ELF-1 (cell line): ENCODE data around the gene CBL.
"Not testable (repeated sequence)": the region's sequence is repeated elsewhere in the genome, so short reads cannot be mapped to it uniquely, and the experiment has no call there.

Source experiments
- DNase-seq: peaks from one replicate; pipeline ENCODE4 v3.0.0-alpha.2; 2016; ENCODE audit warnings: low read depth, low spot score

Gene CBL

DNA sequence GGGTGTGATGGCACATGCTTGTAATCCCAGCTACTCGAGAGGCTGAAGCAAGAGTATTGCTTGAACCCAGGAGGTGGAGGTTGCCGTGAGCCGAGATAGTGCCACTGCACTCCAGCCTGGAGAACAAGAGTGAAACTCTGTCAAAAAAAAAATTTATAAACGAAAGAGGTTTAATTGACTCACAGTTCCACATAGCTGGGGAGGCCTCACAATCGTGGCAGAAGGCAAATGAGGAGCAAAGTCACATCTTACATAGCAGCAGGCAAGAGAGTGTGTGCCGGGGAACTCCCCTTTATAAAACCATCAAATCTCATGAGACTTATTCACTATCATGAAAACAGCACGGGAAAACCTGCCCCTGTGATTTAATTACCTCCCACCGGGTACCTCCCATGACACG lies 21.7 kb upstream of the CBL start:
- DNase-seq, result not testable (repeated sequence)

DNA sequence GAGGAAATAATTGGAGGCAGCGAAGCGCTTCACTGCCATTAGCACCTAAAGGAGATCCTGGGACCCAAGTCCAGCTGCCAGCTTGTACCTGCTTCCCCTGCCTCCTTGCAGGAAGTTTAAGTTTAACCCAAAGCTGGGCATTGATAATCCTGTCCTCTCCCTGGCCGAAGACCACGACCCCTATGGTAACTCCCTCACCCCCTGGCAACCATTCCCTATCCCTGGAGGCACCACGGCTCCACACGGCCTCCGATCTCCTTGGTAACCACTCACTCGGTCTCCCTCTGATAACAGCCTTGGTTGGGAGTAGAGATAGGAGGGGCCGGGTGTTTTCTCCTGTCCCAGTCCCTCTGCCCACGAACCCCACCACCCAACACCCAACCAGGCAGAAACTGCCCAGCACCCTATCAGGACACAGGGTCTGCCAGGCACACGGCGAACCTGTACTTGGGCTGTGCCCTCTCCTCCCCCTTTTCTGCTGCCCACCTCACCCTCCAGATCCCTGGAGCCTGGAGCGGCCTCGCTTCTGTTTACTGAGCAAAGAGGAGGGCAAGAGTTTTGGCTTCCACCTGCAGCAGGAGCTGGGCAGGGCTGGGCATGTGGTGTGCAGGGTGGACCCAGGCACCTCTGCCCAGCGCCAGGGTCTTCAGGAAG lies 20.0 kb upstream of the CBL start:
- DNase-seq, result no peak

DNA sequence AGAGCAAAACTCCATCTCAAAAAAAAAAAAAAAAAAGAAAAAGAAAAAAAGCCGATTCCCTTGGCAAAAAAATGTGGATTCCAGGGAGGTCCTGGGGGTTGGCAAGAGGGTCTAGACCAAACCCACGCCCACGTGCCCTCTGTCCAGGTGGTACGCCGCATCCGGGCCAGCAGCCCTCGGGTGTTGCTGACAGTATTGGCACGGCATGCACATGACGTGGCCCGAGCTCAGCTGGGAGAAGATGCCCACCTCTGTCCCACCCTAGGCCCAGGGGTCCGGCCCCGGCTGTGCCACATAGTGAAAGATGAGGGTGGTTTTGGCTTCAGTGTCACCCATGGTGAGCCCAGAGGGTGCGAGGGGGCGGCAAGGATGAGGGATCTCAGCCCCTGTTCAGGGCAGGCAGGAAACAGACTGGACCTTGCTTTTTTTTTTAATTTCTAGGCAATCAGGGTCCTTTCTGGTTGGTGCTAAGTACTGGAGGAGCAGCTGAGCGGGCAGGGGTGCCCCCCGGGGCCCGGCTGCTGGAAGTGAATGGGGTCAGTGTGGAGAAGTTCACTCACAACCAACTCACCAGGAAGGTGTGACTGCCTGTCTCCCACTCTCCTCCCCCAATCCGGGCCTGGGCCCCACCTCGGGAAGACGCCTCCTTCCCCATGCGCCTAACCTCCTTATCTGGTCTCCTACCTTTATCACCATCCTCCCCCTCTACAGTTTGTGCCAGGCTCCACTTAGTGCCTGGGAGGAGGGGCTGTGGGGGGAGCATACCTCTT lies 18.8 kb upstream of the CBL start:
- no peak for DNase-seq

DNA sequence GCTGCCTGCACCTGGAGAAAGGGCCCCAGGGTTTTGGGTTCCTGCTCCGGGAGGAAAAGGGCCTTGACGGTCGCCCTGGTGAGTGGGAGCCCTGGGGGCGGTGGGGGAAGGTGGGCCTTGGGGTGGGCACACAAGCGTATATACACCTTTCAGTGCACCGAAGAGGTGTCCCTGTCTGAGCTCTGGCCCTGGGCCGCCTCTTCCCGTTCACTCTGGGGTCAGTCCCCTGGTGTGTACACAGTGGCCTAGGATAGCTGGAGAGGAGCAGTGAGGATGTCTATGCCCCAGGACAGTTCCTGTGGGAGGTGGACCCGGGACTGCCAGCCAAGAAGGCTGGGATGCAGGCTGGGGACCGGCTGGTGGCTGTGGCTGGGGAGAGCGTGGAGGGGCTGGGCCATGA lies 18.1 kb upstream of the CBL start:
- no peak for DNase-seq

DNA sequence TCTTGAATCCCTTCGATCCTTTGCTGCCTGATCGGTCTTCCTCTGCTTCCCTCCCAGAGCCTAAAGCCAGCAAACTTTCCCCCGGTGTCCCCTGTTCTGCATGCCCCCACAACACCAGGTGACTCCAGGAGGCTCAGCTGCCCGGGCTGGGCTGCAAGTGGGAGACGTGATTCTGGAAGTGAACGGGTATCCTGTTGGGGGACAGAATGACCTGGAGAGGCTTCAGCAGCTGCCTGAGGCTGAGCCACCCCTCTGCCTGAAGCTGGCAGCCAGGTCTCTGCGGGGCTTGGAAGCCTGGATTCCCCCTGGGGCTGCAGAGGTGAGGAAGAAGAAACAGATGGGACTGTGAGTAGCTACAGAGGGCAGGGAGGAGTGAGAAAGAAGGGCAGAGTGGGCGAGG lies 17.3 kb upstream of the CBL start:
- DNase-seq, result no peak

DNA sequence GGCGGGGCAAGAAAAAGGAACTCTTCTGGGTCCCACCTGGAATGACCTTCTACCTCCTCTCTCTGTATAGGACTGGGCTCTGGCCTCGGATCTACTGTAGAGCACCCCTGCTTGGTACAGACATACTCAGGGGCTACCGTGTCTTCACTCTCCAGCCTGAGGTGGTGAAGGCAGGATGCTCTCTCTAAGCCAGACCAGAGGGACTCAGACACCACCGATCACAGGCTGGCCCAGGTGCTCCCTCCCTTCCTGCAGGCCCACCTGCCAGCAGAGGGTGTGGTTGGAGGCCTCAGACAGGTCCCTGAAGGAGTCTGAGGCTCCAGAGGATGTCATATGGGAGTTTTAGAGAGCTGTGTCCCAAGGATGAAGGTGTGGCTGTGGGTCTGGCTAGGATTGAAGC lies 16.7 kb upstream of the CBL start:
- DNase-seq, result no peak

DNA sequence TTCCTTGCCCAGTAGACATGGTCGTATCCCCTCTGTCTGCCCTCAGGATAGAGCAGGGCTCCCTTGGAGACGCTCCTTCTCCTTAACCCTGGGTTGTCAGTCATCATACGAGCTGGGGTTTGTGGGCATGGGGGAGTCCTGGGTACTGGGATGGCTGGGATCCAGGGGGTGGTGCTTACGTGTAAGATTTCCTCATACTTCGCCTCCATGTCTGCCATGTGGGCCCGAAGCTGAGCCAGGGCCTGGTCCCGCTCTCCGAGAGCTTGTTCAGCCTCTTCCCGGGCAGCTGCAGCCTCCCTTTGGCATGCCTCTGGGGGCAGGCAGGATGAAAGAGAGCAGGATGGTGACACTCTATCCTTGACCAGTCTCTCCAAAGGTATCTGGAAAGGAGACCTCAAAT lies 15.6 kb upstream of the CBL start:
- no peak for DNase-seq

DNA sequence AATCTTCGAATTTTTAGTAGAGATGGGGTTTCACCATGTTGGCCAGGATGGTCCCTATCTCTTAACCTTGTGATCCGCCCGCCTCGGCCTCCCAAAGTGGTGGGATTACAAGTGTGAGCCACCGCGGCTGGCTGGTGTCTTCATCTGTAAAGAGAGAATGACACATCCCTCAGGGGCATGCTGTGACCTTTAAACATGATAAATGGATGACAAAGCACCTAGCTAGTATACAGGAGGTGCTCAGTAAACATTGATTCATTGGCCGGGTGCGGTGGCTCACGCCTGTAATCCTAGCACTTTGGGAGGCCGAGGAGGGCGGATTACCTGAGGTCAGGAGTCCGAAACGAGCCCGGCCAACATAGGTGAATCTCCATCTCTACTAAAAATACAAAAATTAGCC lies 14.9 kb upstream of the CBL start:
- DNase-seq, result not testable (repeated sequence)

DNA sequence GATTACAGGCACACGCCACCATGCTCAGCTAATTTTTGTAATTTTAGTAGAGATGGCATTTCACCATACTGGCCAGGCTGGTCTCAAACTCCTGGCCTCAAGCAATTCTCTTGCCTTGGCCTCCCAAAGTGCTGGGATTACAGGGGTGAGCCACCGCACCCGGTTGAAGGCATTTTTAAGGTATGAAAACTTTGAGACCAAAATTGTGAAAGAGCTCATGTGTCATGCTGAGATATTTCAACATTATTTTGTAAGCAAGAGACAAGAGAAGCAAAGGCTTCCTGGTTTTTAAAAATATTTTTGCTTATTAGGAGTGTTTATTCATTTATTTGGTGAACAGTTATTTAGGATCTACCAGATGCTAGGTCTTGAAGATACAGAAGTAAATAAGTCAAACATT lies 14.0 kb upstream of the CBL start:
- DNase-seq, result no peak

DNA sequence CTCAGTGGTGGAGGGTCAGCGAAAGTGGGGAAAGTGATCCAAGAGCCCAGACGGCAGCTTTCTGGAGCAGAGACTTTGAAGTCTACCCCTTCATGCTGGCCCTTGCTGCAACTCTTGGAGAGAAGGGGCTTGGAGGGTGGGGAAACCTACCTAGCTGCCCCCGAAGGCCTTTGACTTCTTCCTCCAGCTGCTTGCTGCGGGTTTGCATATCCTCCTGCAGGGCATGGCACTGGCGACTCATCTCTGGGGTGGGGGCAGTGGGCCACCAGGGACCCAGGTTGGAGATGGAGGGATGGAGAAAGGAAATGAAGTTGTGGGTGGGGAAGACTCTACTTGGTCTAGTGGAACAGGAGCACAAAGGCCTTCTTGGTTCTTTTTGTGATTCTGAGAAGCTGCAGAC lies 13.1 kb upstream of the CBL start:
- DNase-seq, result no peak

DNA sequence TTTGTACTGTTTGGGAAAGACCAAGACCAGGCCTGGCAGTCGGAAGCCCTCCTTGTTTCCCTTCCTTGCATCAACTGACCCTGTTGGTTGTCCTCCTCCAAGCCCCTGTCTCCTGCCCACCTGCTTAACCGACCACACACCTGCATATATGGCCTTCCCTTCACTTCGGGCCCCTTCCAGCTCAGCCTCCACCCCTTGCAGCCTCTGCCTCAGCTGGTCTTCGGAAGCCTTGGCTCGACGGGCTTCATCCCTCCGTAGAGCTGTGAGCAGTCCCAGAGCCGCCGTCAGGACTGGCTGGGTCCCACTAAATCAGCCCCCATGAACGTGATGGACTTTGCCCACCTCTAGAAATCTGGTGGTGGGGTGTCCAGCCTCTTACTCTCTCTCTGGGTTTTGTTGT lies 12.5 kb upstream of the CBL start:
- DNase-seq, result no peak

DNA sequence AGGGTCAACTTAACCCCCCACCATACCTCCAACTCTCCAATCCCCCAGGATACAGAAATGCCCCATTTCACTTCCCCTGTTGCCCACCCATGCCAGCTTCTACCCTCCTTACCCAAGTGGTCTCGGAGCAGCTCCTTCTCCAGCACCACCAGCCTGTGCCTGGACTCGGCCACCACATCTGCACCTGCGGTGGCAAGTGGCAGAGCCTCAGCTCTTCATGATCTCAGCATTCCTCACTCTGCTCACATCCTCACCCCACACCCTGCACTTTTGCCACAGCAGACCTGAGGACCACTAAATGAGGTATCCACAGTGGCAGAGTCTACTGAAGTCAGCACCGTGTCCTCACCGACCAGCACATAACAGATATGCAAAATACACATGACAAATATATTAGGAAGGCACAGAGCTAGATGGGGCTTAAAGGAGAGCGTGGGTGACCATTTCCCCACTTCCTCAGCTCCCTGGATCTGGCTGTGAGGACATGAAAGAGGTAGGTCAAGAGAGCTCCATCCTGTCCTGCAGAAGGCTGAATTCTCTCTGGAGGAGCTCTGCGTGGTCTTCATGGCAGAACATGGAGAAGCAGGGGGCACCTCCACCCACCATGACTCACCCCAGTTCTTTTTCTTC lies 11.2 kb upstream of the CBL start:
- DNase-seq, result no peak

DNA sequence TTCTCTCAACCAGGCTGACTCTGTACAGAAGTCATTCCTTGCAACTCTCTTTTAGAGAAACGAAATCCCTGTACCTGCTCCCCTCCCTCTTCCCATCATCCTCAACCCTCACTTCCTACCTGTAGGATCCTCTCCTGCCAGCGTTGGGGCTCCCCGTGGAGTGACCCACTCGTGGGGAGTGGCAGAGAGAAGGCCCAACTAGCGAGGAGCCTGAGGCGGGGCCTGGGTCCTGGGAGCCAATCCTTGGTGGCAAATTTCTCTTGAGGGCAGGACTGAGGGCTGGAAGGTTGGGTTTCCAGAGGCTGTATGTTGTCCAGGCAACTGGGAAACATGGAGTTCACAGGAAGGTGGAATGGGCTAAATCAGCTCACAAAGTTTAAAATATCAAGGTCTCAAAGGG lies 10.5 kb upstream of the CBL start:
- peak; percentile 78 for DNase-seq

DNA sequence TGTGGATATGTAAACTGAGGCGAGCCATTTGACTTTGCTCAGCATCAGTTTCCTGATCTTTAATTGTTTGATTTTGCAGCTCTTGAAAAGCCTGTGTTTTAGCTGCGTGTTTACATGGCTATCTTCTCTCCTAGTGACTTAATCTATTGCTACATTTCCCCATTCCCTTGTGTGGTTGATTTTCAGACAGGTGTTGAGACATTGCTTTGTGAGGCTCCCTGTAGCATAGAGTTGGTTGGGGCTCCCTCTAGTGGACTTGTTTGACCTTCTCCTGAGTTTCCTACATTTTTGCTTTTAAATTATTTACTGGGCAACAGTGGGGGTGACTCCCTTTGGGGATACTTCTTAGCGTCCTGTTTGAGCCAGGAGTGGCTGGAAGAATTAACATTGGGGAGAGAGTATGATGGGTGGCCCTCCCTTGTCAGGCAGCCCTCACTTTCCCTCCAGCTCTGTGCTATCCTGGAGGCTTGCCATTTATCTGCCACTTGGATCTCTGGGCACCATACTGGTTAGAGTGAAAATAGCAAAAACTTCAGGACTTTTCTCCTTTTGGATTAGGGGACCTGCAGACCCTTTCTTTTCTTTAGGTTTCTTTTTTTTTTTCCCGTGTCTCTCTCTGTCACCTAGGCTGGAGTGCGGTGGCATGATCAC lies 9.2 kb upstream of the CBL start:
- DNase-seq, result peak; percentile 79

DNA sequence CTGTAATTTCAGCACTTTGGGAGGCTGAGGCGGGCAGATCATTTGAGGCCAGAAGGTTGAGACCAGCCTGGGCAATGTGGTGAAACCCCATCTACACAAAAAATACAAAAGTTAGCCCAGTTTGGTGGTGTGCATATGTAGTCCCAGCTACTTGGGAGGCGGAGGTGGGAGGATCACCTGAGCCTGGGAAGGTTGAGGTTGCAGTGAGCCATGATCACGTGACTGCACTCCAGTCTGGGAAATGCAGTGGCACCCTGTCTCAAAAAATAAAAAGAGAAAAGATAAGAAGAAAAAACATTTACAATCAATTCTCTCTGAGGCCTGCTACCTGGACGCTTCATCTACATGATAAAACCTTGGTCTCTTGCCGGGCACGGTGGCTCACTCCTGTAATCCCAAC lies 7.2 kb upstream of the CBL start:
- DNase-seq, result no peak

DNA sequence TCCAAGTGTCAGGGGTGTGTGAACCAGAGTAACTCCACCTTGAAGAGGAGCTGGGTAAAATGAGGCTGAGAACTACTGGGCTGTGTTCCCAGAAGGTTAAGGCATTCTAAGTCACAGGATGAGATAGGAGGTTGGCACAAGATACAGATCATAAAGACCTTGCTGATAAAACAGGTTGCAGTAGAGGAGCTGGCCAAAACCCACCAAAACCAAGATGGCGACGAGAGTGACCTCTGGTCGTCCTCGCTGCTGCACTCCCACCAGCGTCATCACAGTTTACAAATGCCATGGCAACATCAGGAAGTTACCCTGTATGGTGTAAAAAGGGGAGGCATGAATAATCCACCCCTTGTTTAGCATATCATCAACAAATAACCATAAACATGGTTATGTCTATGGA lies 4.9 kb upstream of the CBL start:
- not testable (repeated sequence) for DNase-seq

DNA sequence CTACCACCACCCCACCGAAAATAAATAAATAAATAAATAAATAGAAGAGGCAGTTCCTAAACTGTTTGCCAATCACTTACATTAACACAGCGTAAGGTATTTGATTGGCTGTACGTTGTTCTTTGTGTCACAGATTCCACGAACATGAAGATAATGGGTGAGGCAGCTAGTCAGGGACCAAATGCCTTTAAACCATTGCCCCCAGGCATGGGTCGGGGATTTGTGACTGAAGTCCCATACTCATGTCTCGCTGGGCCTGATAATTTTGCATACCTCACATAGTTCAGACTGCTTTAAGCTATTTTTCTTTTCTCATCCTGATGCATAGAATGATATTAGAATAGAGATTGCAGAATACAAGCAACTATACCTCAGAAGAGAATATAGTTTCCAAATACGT lies 3.6 kb upstream of the CBL start:
- no peak for DNase-seq

DNA sequence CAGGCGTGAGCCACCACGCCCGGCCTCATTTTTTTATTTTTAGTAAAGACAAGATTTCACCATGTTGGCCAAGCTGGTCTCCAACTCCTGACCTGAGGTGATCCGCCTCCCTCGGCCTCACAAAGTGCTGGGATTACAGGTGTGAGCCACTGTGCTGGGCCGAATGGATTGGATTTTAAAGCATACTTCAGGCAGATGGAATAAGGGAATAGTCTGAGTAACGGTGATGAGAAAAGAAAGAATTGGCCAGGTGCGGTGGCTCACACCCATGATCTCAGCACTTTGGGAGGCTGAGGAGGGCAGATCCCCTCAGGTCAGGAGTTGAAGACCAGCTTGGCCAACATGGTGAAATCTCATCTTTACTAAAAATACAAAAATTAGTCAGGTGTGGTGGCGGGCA lies 2.1 kb upstream of the CBL start:
- no peak for DNase-seq

DNA sequence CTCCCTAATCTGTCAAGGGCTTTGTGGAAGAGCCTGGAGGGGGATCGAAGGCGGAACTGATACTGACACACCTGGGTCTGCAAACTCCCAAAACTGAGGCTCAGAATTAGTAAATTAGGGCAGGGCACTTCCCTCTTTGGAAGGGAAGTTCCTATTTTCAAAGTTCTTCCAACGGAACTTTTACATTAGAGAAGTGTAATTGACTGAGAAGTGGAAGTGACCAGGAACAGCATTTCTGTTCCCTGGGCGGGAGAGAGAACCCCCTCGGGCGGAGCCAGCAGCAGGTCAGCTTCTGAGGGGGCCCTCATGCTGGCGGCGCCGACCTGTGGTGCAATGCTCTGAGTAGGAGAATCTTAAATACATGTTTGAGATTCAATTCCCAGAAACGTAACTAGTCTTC lies 1.1 kb upstream of the CBL start:
- peak; percentile 50 for DNase-seq

DNA sequence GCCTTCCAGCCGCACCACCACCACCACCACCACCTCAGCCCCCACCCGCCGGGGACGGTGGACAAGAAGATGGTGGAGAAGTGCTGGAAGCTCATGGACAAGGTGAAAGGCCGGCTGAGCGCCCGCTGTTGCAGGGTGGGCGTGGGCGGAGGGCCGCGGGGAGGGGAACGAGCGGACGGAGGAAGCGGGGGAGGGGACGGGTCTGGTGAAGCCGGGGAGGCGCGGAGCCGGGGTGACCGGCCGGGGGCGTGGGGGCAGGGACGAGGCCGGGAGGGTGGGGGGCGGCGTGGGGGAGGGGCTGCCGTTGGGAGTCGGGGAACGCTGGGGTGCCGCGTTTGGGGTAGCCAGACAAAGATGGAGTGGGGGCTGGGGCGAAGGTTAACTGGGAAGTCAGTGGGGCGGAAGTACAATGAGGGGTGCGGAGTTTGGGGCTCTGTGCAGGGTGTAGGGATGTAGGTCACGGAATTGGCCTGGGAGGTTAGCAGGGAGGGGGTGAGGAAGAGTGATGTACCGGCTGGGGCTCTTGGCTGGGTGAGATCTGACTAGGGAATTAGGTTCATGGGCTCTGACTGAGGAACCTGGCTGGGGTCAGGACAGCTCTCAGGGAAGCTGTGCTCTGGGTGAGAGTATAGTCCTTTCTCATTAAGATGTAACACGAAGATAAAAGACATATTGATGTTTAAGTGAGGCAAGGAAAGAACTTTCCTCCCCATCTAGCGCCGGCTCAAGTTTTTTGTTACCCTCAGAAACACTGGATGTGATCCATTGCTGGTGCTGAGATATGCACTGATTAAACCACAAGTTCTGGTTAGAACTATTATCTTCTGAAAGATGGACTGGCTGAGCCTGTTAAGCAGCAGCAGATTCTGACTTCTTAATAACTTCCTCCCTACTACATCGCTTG lies 624 bp downstream of the CBL start:
- peak; percentile 44 for DNase-seq

DNA sequence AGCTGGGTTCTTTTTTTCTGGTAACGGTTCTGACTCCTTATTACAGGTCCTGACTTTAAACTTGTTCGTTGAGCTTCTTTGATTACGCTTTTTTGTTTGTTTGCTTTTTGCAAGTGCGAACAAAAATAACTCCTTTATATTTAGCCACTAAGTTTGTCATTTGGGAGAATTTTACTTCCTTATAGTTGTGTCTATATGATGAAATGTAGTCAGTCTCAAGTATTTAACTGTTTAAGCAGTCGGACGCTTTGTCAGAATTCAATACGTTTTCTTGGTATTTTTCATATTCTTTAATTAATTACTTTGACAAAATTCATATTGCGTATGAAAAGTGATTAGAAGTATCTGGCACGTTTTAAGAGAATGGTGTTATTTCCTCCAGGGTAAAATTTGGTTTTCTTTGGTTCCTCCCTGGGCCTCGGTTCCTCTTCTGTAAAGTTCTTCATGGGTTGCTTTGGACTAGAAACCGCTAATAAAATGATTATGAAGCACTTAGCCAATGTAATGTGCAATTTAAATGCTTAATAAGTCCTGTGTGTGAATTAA lies 1.3 kb downstream of the CBL start:
- no peak for DNase-seq
